A673 (cell line): ENCODE data around the gene MAVS. TPM values are rescaled to one million over a fixed set of nuclear protein-coding genes. Genes with fewer than 3 reads are reported as not detected.

Experiments used
- BruUV-seq: library from RNA; stranded (reverse); fragments of 400-500 nt; replicated peaks from 2 replicates; lab custom pipeline; 2021; lab: Mats Ljungman, UMichigan
- CTCF ChIA-PET: fragments of 300-600 bp; sonication (Branson Sonifier 250); formaldehyde crosslinking; loops from one replicate; lab custom pipeline; 2022; ENCODE audit warnings: antibody characterized with exemption; lab: Charles Lee
- POLR2A ChIA-PET: fragments of 300-600 bp; sonication (Branson Sonifier 250); formaldehyde crosslinking; loops from one replicate; lab custom pipeline; 2022; ENCODE audit warnings: antibody characterized with exemption; ENCODE audit not compliant: low non-redundant PET; lab: Charles Lee
- DNase-seq: peaks from one replicate; pipeline ENCODE4 v3.0.0-alpha.2; 2015; ENCODE audit warnings: low spot score
- H3K27ac ChIP-seq: fragments of 200-600 bp; sonication (generic); 2 replicates; pipeline ENCODE4 v1.5.1; 2016; ENCODE audit warnings: mixed run types, low read depth, mild to moderate bottlenecking, mixed read lengths, antibody characterized with exemption, low read length; ENCODE audit not compliant: poor library complexity, severe bottlenecking
- H3K27me3 ChIP-seq: fragments of 200-600 bp; sonication (generic); replicated peaks from 2 replicates; pipeline ENCODE4 v1.6.1; 2017; ENCODE audit warnings: mixed run types, low read depth, mild to moderate bottlenecking, mixed read lengths, antibody characterized with exemption, low read length; ENCODE audit not compliant: insufficient read depth, poor library complexity
- H3K36me3 ChIP-seq: fragments of 200-600 bp; sonication (generic); 2 replicates; pipeline ENCODE4 v1.6.1; 2016; ENCODE audit warnings: mixed run types, mild to moderate bottlenecking, mixed read lengths, antibody characterized with exemption, low read length; ENCODE audit not compliant: insufficient read depth, poor library complexity, severe bottlenecking
- H3K4me1 ChIP-seq: fragments of 200-600 bp; sonication (generic); 2 replicates; pipeline ENCODE4 v1.6.1; 2017; ENCODE audit warnings: mixed run types, mild to moderate bottlenecking, mixed read lengths, antibody characterized with exemption, low read length; ENCODE audit not compliant: insufficient read depth, poor library complexity, severe bottlenecking
- H3K4me3 ChIP-seq: fragments of 200-600 bp; sonication (generic); 2 replicates; pipeline ENCODE4 v1.5.1; 2016; ENCODE audit warnings: low read depth, mixed run types, mild to moderate bottlenecking, mixed read lengths, low read length; ENCODE audit not compliant: poor library complexity, severe bottlenecking
- H3K9me3 ChIP-seq: fragments of 200-600 bp; sonication (generic); 2 replicates; pipeline ENCODE4 v1.6.1; 2016; ENCODE audit warnings: mixed run types, low read depth, mild to moderate bottlenecking, mixed read lengths, antibody characterized with exemption, low read length; ENCODE audit not compliant: poor library complexity, severe bottlenecking
- CTCF ChIP-seq: fragments of 300-800, 200-600 bp; sonication (generic); conservative IDR thresholded peaks from 2 replicates; pipeline ENCODE4 v1.5.1; 2017; ENCODE audit warnings: low read depth, mild to moderate bottlenecking, antibody characterized with exemption, low read length, moderate library complexity, mixed read lengths
- EZH2 ChIP-seq: fragments of 200-600 bp; sonication (generic); IDR thresholded peaks from 2 replicates; pipeline ENCODE4 v1.6.1; 2017; ENCODE audit warnings: borderline replicate concordance, low read depth, mild to moderate bottlenecking, mixed read lengths, antibody characterized with exemption, low read length; ENCODE audit not compliant: poor library complexity, severe bottlenecking
- intact Hi-C: fragments of 100-400 bp; cut with micrococcal nuclease; formaldehyde crosslinking; loops from one replicate; pipeline ENCODE4 v1.10.0; 2022; ENCODE audit not compliant: unreplicated experiment
- total RNA-seq: library from RNA; stranded (reverse); gene quantifications from 2 replicates; pipeline ENCODE4 v1.2.3, GENCODE V29; 2021

Gene MAVS
- total RNA-seq, 1 experiment from 2014 or later = 28.2 TPM

- Histone ChIP-seq H3K27ac (no peak overlapping the region), H3K4me3 (no peak overlapping the region), H3K4me1 (peaks cover 32% of the 10 kb centered on the region), H3K27me3 (no peaks in the 10 kb centered on the region), H3K9me3 (no peaks in the 10 kb centered on the region), H3K36me3 (peaks cover 90% of the 10 kb centered on the region)
- intact Hi-C loops = no loop called here
- POLR2A ChIA-PET = no interaction called here
- BruUV-seq = no TSS peak
- TF ChIP-seq EZH2 (no peak), CTCF (no peak)
- no peak for DNase-seq
- CTCF ChIA-PET = no interaction called here
Observed at GRCh38 chr20:3802524-3803239, 44.0 kb upstream of the MAVS start.

- no peak overlapping the region for H3K4me3 ChIP-seq
- H3K4me1 ChIP-seq = peaks cover 32% of the 10 kb centered on the region
- no peaks in the 10 kb centered on the region for H3K27me3 ChIP-seq
- DNase-seq = no peak
- ChIA-PET POLR2A (no interaction called here), CTCF (no interaction called here)
- H3K27ac ChIP-seq = no peak overlapping the region
- no peaks in the 10 kb centered on the region for H3K9me3 ChIP-seq
- TF ChIP-seq CTCF (no peak), EZH2 (no peak)
- intact Hi-C loops = no loop called here
- no TSS peak for BruUV-seq
- H3K36me3 ChIP-seq = peaks cover 84% of the 10 kb centered on the region
Observed at GRCh38 chr20:3803289-3803688, 43.3 kb upstream of the MAVS start.

GRCh38 chr20:3803854-3804253, 42.8 kb upstream of the MAVS start:
- BruUV-seq = no TSS peak
- Histone ChIP-seq H3K4me3 (no peak overlapping the region), H3K27me3 (no peaks in the 10 kb centered on the region), H3K9me3 (no peaks in the 10 kb centered on the region), H3K4me1 (peaks cover 28% of the 10 kb centered on the region), H3K36me3 (peaks cover 78% of the 10 kb centered on the region), H3K27ac (peak overlapping the region; percentile 54)
- POLR2A ChIA-PET = no interaction called here
- CTCF ChIA-PET = no interaction called here
- intact Hi-C loops = no loop called here
- DNase-seq = no peak
- TF ChIP-seq CTCF (no peak), EZH2 (no peak)
